GM12872 (cell line): ENCODE measurements around the gene ANKRD13A.

Experiments used
- CTCF ChIP-seq: IDR thresholded peaks from 3 replicates; pipeline ENCODE4 v1.5.1; 2011; ENCODE audit warnings: low read depth, mild to moderate bottlenecking, low read length, moderate library complexity; ENCODE audit not compliant: insufficient read depth

The ANKRD13A gene

GRCh38 chr12:110028323-110028722 is 29.1 kb downstream of the ANKRD13A start:
- no peak for TF ChIP-seq CTCF

GRCh38 chr12:110029290-110029815 is 30.1 kb downstream of the ANKRD13A start:
- TF ChIP-seq CTCF: no peak

GRCh38 chr12:110033888-110034287 is 34.7 kb downstream of the ANKRD13A start:
- TF ChIP-seq CTCF: no peak

- no peak for TF ChIP-seq CTCF
Observed at GRCh38 chr12:110035534-110036104, 36.4 kb downstream of the ANKRD13A start.

GRCh38 chr12:110037315-110037714 is 38.1 kb downstream of the ANKRD13A start:
- TF ChIP-seq CTCF: no peak

- no peak for TF ChIP-seq CTCF
Observed at GRCh38 chr12:110038741-110039084, 39.5 kb downstream of the ANKRD13A start.

- no peak for TF ChIP-seq CTCF
Observed at GRCh38 chr12:110039085-110039807, 40.0 kb downstream of the ANKRD13A start.
